HL-60 (cell line): Measurements from ENCODE around the gene UBAC2.
A peak's percentile ranks its signal among the peaks of the same experiment; 100 is the strongest.

Experiments used
- DNase-seq, 2 experiments: peaks; one replicate each; pipeline ENCODE4 v3.0.0-alpha.2; 2010 to 2020; ENCODE audit warnings: low read depth in 1 of 2, low spot score in 1 of 2
- H3K27ac ChIP-seq: fragments of 250-450 bp; sonication (Bioruptor Pico); replicated peaks from 2 replicates; pipeline ENCODE4 v1.5.1; 2020; ENCODE audit warnings: mild to moderate bottlenecking, moderate library complexity
- H3K27me3 ChIP-seq: fragments of 250-450 bp; sonication (Bioruptor Pico); 2 replicates; pipeline ENCODE4 v1.5.1; 2021; ENCODE audit warnings: mild to moderate bottlenecking, moderate library complexity; ENCODE audit not compliant: insufficient read depth, poor library complexity, severe bottlenecking
- H3K4me3 ChIP-seq: replicated peaks from 2 replicates; pipeline ENCODE4 v1.5.1; 2011; ENCODE audit warnings: mild to moderate bottlenecking, control low read depth, low read length; ENCODE audit not compliant: insufficient read depth
- CTCF ChIP-seq: IDR thresholded peaks from one replicate; pipeline ENCODE4 v1.5.1; 2011; ENCODE audit warnings: low read length, control low read depth, inconsistent platforms; ENCODE audit not compliant: insufficient read depth
- GABPA ChIP-seq: IDR thresholded peaks from 2 replicates; pipeline ENCODE4 v1.6.1; 2012; ENCODE audit warnings: low read depth
- POLR2AphosphoS5 ChIP-seq: IDR thresholded peaks from 2 replicates; pipeline ENCODE4 v1.6.1; 2012; ENCODE audit warnings: low read depth
- REST ChIP-seq: IDR thresholded peaks from 2 replicates; pipeline ENCODE4 v1.6.1; 2012; ENCODE audit warnings: low read depth; ENCODE audit not compliant: insufficient replicate concordance
- SPI1 ChIP-seq: IDR thresholded peaks from 2 replicates; pipeline ENCODE4 v1.6.1; 2012; ENCODE audit warnings: low read depth, mild to moderate bottlenecking, borderline replicate concordance

Gene UBAC2

GRCh38 chr13:99282264-99283231 is 81.9 kb downstream of the UBAC2 start:
- no peak for TF ChIP-seq POLR2AphosphoS5
- peak; percentile 83 for TF ChIP-seq SPI1
- DNase-seq = no peak
- Histone ChIP-seq H3K27ac (peak overlapping the region; percentile 94), H3K27me3 (no peaks in the 10 kb centered on the region), H3K4me3 (no peak overlapping the region)

GRCh38 chr13:99285432-99286182 is 85.0 kb downstream of the UBAC2 start:
- no peaks in the 10 kb centered on the region for H3K27me3 ChIP-seq
- H3K27ac ChIP-seq = peak overlapping the region; percentile 1
- no peak for TF ChIP-seq GABPA
- TF ChIP-seq SPI1 = no peak
- TF ChIP-seq CTCF = no peak
- no peak for TF ChIP-seq POLR2AphosphoS5
- no peak for TF ChIP-seq REST
- H3K4me3 ChIP-seq = no peak overlapping the region
- no peak for DNase-seq

GRCh38 chr13:99287551-99287950 is 86.9 kb downstream of the UBAC2 start:
- no peak for DNase-seq
- H3K4me3 ChIP-seq = no peak overlapping the region
- no peak for TF ChIP-seq REST
- TF ChIP-seq CTCF = no peak
- TF ChIP-seq GABPA = no peak
- TF ChIP-seq POLR2AphosphoS5 = no peak
- no peak for TF ChIP-seq SPI1
- no peaks in the 10 kb centered on the region for H3K27me3 ChIP-seq
- peak overlapping the region; percentile 66 for H3K27ac ChIP-seq

GRCh38 chr13:99288089-99288488 is 87.4 kb downstream of the UBAC2 start:
- H3K27me3 ChIP-seq = no peaks in the 10 kb centered on the region
- no peak overlapping the region for H3K4me3 ChIP-seq
- H3K27ac ChIP-seq = peak overlapping the region; percentile 66
- TF ChIP-seq SPI1 = no peak; the same call in 1 of the 2 replicates
- TF ChIP-seq POLR2AphosphoS5 = no peak
- no peak for TF ChIP-seq CTCF
- no peak for TF ChIP-seq REST
- no peak for TF ChIP-seq GABPA
- peak in 1 of 2 experiments; percentile 68 for DNase-seq
